Ishikawa (cell line): Measurements from ENCODE around the gene SRP14.

ENCODE experiments used
- CEBPB ChIP-seq: IDR thresholded peaks from 2 replicates; pipeline ENCODE4 v1.6.1; 2012
- CREB1 ChIP-seq: IDR thresholded peaks from 2 replicates; pipeline ENCODE4 v1.6.1; 2012; ENCODE audit warnings: low read depth
- EGR1 ChIP-seq: IDR thresholded peaks from 2 replicates; pipeline ENCODE4 v1.6.1; 2012
- EP300 ChIP-seq: IDR thresholded peaks from 2 replicates; pipeline ENCODE4 v1.6.1; 2012; ENCODE audit warnings: borderline replicate concordance
- FOXM1 ChIP-seq: IDR thresholded peaks from 2 replicates; pipeline ENCODE4 v1.6.1; 2012; ENCODE audit warnings: low read depth, borderline replicate concordance
- NFIC ChIP-seq: IDR thresholded peaks from 2 replicates; pipeline ENCODE4 v1.6.1; 2012
- RAD21 ChIP-seq: IDR thresholded peaks from 2 replicates; pipeline ENCODE4 v1.6.1; 2012; ENCODE audit warnings: low read depth
- TAF1 ChIP-seq: IDR thresholded peaks from 2 replicates; pipeline ENCODE4 v1.6.1; 2012; ENCODE audit warnings: low read depth, mild to moderate bottlenecking
- TCF12 ChIP-seq: IDR thresholded peaks from 2 replicates; pipeline ENCODE4 v1.6.1; 2012; ENCODE audit warnings: low read depth
- TEAD4 ChIP-seq: IDR thresholded peaks from 2 replicates; pipeline ENCODE4 v1.6.1; 2012
- YY1 ChIP-seq: IDR thresholded peaks from 2 replicates; pipeline ENCODE4 v1.6.1; 2012; ENCODE audit warnings: low read depth
- ZBTB7A ChIP-seq: IDR thresholded peaks from 2 replicates; pipeline ENCODE4 v1.6.1; 2012; ENCODE audit warnings: low read depth
- TF ChIP-seq, protein P1 (sequence below): IDR thresholded peaks from 2 replicates; pipeline ENCODE4 v1.6.1; 2012
- TF ChIP-seq, protein P2 (sequence below): IDR thresholded peaks from 2 replicates; pipeline ENCODE4 v1.6.1; 2012; ENCODE audit warnings: low read depth, mild to moderate bottlenecking
- TF ChIP-seq, protein P3 (sequence below): IDR thresholded peaks from 2 replicates; pipeline ENCODE4 v1.6.1; 2012

Gene SRP14

DNA sequence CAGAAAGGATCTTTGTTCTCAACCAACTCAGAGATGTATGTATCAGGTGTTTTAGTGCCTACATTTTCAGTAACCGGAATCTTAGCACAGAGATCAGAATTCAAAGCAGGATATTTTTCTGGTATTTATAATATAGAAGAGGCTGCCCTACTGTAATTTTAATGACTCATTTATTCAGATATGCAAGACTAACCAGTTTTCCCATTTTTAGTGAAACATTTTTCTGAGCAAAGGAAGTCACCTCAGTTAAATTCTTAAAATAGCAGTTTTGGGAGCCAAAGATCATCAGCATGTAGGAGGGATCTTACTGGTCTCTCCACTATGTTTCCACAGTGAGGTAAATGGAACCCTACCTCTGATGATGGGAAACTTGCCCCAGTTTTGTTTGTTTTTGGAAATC is 42.0 kb downstream of the SRP14 start:
- TF ChIP-seq, protein P1, sequence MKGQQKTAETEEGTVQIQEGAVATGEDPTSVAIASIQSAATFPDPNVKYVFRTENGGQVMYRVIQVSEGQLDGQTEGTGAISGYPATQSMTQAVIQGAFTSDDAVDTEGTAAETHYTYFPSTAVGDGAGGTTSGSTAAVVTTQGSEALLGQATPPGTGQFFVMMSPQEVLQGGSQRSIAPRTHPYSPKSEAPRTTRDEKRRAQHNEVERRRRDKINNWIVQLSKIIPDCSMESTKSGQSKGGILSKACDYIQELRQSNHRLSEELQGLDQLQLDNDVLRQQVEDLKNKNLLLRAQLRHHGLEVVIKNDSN: no peak
- no peak for TF ChIP-seq EGR1
- TF ChIP-seq, protein P2, sequence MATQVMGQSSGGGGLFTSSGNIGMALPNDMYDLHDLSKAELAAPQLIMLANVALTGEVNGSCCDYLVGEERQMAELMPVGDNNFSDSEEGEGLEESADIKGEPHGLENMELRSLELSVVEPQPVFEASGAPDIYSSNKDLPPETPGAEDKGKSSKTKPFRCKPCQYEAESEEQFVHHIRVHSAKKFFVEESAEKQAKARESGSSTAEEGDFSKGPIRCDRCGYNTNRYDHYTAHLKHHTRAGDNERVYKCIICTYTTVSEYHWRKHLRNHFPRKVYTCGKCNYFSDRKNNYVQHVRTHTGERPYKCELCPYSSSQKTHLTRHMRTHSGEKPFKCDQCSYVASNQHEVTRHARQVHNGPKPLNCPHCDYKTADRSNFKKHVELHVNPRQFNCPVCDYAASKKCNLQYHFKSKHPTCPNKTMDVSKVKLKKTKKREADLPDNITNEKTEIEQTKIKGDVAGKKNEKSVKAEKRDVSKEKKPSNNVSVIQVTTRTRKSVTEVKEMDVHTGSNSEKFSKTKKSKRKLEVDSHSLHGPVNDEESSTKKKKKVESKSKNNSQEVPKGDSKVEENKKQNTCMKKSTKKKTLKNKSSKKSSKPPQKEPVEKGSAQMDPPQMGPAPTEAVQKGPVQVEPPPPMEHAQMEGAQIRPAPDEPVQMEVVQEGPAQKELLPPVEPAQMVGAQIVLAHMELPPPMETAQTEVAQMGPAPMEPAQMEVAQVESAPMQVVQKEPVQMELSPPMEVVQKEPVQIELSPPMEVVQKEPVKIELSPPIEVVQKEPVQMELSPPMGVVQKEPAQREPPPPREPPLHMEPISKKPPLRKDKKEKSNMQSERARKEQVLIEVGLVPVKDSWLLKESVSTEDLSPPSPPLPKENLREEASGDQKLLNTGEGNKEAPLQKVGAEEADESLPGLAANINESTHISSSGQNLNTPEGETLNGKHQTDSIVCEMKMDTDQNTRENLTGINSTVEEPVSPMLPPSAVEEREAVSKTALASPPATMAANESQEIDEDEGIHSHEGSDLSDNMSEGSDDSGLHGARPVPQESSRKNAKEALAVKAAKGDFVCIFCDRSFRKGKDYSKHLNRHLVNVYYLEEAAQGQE: no peak
- TF ChIP-seq ZBTB7A: no peak
- TF ChIP-seq CEBPB: no peak
- TF ChIP-seq, protein P3, sequence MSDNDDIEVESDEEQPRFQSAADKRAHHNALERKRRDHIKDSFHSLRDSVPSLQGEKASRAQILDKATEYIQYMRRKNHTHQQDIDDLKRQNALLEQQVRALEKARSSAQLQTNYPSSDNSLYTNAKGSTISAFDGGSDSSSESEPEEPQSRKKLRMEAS: no peak
- no peak for TF ChIP-seq RAD21
- TF ChIP-seq TEAD4: no peak
- TF ChIP-seq YY1: no peak
- no peak for TF ChIP-seq EP300
- no peak for TF ChIP-seq TAF1
- no peak for TF ChIP-seq FOXM1
- no peak for TF ChIP-seq NFIC
- no peak for TF ChIP-seq CREB1
- TF ChIP-seq TCF12: no peak

DNA sequence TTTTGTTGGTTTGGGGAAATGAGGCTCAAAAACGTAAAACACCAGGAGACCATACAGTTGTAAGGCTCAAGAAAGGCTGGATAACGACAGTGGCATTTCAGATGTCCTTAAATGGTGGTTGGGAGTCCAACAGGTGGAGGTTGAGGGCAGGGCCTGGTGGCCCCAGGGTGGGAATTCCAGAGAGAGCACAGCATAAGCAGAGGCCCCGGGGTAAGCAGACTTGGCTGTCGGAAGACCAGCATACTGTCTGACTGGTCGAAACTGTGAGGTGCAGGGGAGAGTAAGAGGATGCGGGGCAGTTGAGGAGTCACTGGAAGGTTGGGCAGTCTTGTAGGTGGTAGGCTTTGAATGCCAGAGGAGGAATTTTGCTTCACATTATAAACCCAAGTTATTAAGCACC is 48.3 kb downstream of the SRP14 start:
- TF ChIP-seq ZBTB7A (no peak), CEBPB (no peak), EP300 (no peak), RAD21 (no peak), NFIC (no peak), FOXM1 (no peak), YY1 (no peak), EGR1 (no peak), TEAD4 (no peak), TCF12 (no peak), TAF1 (no peak)
- TF ChIP-seq, protein P1: no peak
- TF ChIP-seq, protein P2: no peak

- TF ChIP-seq CEBPB: no peak
- no peak for TF ChIP-seq ZBTB7A
- no peak for TF ChIP-seq TCF12
- TF ChIP-seq YY1: no peak
Observed at GRCh38 chr15:39987821-39988220, 51.2 kb downstream of the SRP14 start.
